Prostate gland (tissue), 2 donors: Measurements from ENCODE around the gene TTPAL. TPM values are rescaled to one million over a fixed set of nuclear protein-coding genes. Genes with fewer than 3 reads are reported as not detected.

ENCODE experiments used
- DNase-seq: peaks from one replicate; pipeline ENCODE4 v3.0.0-alpha.2; 2019; ENCODE audit warnings: low spot score
- H3K27ac ChIP-seq, 2 donors: fragments of 200-600 bp; sonication (generic); 2 replicates each; pipeline ENCODE4 v1.5.1; 2017 to 2019
- H3K27me3 ChIP-seq: fragments of 200-600 bp; sonication (generic); replicated peaks from 2 replicates; pipeline ENCODE4 v1.5.1; 2019; ENCODE audit not compliant: insufficient read depth
- H3K36me3 ChIP-seq, 2 donors: fragments of 200-600 bp; sonication (generic); 1 replicate in 1 of 2; 2 replicates in 1 of 2; pipeline versions ENCODE4 v1.5.1 to v1.8.1; 2017 to 2019
- H3K4me1 ChIP-seq: fragments of 200-600 bp; sonication (generic); replicated peaks from 2 replicates; pipeline ENCODE4 v1.5.1; 2019
- H3K4me3 ChIP-seq, 2 donors: fragments of 200-600 bp; sonication (generic); 2 replicates each; pipeline ENCODE4 v1.5.1; 2017 to 2019
- H3K9me3 ChIP-seq: fragments of 200-600 bp; sonication (generic); 2 replicates; pipeline ENCODE4 v1.5.1; 2017
- CTCF ChIP-seq, 4 experiments: fragments of 200-600 bp in 2 of 4; fragments of 450-650 bp in 2 of 4; sonication (generic) in 2 of 4; IDR thresholded peaks; 1 replicate in 3 of 4; 2 replicates in 1 of 4; pipeline ENCODE4 v1.5.1; 2016 to 2019; ENCODE audit warnings: antibody characterized with exemption in 4 of 4, mild to moderate bottlenecking in 2 of 4, moderate library complexity in 2 of 4
- POLR2A ChIP-seq: fragments of 450-650 bp; IDR thresholded peaks from one replicate; pipeline ENCODE4 v1.6.1; 2016; ENCODE audit warnings: antibody characterized with exemption, mild to moderate bottlenecking
- POLR2AphosphoS5 ChIP-seq: sonication (generic); formaldehyde crosslinking; IDR thresholded peaks from one replicate; pipeline ENCODE4 v1.6.1; 2017; ENCODE audit warnings: antibody characterized with exemption
- WGBS: methylation state at CpG from one replicate; pipeline ENCODE4 v1.1.5; 2018; 5-methylcytosine and 5-hydroxymethylcytosine counted together
- intact Hi-C: fragments of 100-400 bp; cut with DNase I; formaldehyde crosslinking; loops from one replicate; pipeline ENCODE4 v1.14.2; 2022
- total RNA-seq, 2 donors: library from RNA; depleted of rRNA; stranded (reverse); fragments of >200 nt; gene quantifications; one replicate each; pipeline ENCODE4 v1.1.0, GENCODE V29; 2016

TTPAL gene
- total RNA-seq, 2 donors from 2014 or later: 11.8 to 14.8 TPM

DNA sequence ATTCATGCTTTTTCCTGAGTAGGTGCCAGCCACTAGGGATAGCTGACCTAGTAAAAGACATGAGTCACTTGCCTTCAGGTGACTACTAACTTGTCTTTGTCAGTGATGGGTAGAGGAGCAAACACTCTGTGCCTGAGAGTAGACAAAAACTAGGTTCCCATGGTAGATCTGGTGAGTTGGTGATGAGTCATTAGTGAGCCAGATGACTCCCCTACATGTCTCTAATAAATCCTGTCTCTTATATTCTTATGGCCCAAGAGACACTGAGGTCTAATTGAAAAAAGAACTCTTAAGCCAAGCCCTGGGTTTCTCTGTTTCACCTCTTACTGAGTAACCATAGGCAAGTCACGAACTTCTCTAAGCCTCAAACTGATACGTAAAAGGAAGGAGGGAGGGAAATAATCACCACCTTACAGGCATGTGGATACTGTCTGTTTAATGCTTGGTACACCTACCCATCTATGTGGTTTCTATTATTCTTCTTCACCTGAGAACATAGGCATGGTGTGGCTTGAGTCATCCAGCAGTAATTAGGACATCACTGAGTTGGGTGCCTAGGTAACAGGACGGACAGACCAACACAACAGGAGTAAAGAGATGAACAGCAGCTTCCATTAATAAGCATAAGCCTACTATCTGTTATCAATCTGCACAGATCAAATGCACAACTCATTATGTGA, 20.3 kb downstream of the TTPAL start:
- 77% methylated on average over 3 of the region's 3 CpGs for WGBS
- Histone ChIP-seq H3K27ac (no peak overlapping the region), H3K4me1 (no peaks in the 10 kb centered on the region), H3K27me3 (no peaks in the 10 kb centered on the region), H3K4me3 (no peak overlapping the region), H3K36me3 (peaks cover 12 to 19% of the 10 kb centered on the region in 2 donors), H3K9me3 (no peaks in the 10 kb centered on the region)
- no peak for DNase-seq
- no peak for TF ChIP-seq POLR2AphosphoS5
- no peak for TF ChIP-seq CTCF (IDR thresholded peaks at IDR 0.05)
- intact Hi-C loops: no loop called here

- Histone ChIP-seq H3K36me3 (peaks cover 18 to 26% of the 10 kb centered on the region in 2 donors), H3K4me1 (no peaks in the 10 kb centered on the region), H3K27ac (no peak overlapping the region), H3K27me3 (no peaks in the 10 kb centered on the region), H3K9me3 (no peaks in the 10 kb centered on the region), H3K4me3 (no peak overlapping the region)
- intact Hi-C loops: no loop called here
- no peak for DNase-seq
- TF ChIP-seq POLR2AphosphoS5 (no peak), POLR2A (no peak), CTCF (IDR thresholded peaks at IDR 0.05) (no peak)
- WGBS: 79% methylated on average over 3 of the region's 3 CpGs
These were observed 21.3 kb downstream of the TTPAL start for GRCh38 chr20:44496976-44497375.

- H3K36me3 ChIP-seq: peaks cover 18 to 26% of the 10 kb centered on the region in 2 donors
- intact Hi-C loops: no loop called here
These were observed 22.1 kb downstream of the TTPAL start for GRCh38 chr20:44497761-44498160.

GRCh38 chr20:44500221-44500620, 24.5 kb downstream of the TTPAL start:
- intact Hi-C loops: no loop called here
- no peak overlapping the region for H3K27ac ChIP-seq
- H3K4me3 ChIP-seq: no peak overlapping the region
- TF ChIP-seq POLR2A: no peak
- no peak for TF ChIP-seq CTCF (IDR thresholded peaks at IDR 0.05)
- no peak for TF ChIP-seq POLR2AphosphoS5
- H3K9me3 ChIP-seq: no peaks in the 10 kb centered on the region
- peaks cover 18 to 26% of the 10 kb centered on the region in 2 donors for H3K36me3 ChIP-seq
- 89% methylated on average over 3 of the region's 3 CpGs for WGBS
- no peaks in the 10 kb centered on the region for H3K4me1 ChIP-seq
- no peaks in the 10 kb centered on the region for H3K27me3 ChIP-seq
- DNase-seq: no peak

More at GRCh38 chr20:44497761-44498160, 22.1 kb downstream of the TTPAL start:
- 46% methylated on average over 3 of the region's 3 CpGs for WGBS
- Histone ChIP-seq H3K4me1 (no peaks in the 10 kb centered on the region), H3K4me3 (no peak overlapping the region), H3K27me3 (no peaks in the 10 kb centered on the region), H3K9me3 (no peaks in the 10 kb centered on the region), H3K27ac (no peak overlapping the region)
- no peak for TF ChIP-seq POLR2AphosphoS5
- no peak for TF ChIP-seq POLR2A
- TF ChIP-seq CTCF (IDR thresholded peaks at IDR 0.05): no peak
- DNase-seq: no peak

GRCh38 chr20:44501448-44501847, 25.8 kb downstream of the TTPAL start:
- WGBS: 88% methylated on average over 5 of the region's 5 CpGs

More at GRCh38 chr20:44501448-44501847, 25.8 kb downstream of the TTPAL start:
- DNase-seq: no peak
- Histone ChIP-seq H3K4me3 (no peak overlapping the region), H3K4me1 (no peaks in the 10 kb centered on the region), H3K27ac (no peak overlapping the region), H3K27me3 (no peaks in the 10 kb centered on the region), H3K9me3 (no peaks in the 10 kb centered on the region), H3K36me3 (peaks cover 20 to 22% of the 10 kb centered on the region in 2 donors)
- TF ChIP-seq CTCF (IDR thresholded peaks at IDR 0.05): no peak
- no peak for TF ChIP-seq POLR2AphosphoS5
- no peak for TF ChIP-seq POLR2A
- intact Hi-C loops: no loop called here
